Mesothelial cell of epicardium (in vitro differentiated cells): ENCODE measurements around the gene C19orf33. TPM values are rescaled to one million over a fixed set of nuclear protein-coding genes. Genes with fewer than 3 reads are reported as not detected.
A peak's percentile ranks its signal among the peaks of the same experiment; 100 is the strongest.

Source experiments
- DNase-seq, 2 experiments: peaks; one replicate each; pipeline ENCODE4 v3.0.0; 2021; ENCODE audit warnings: low spot score in 2 of 2; ENCODE audit not compliant: unreplicated experiment in 2 of 2
- H3K27ac Mint-ChIP-seq: 2 replicates; pipeline ENCODE4 v1.8.0; 2021; ENCODE audit warnings: mixed read lengths
- H3K27me3 Mint-ChIP-seq: 2 replicates; pipeline ENCODE4 v1.8.0; 2021; ENCODE audit warnings: low read depth, mixed read lengths
- H3K36me3 Mint-ChIP-seq: 2 replicates; pipeline ENCODE4 v1.8.0; 2021; ENCODE audit warnings: mixed read lengths
- H3K4me1 Mint-ChIP-seq: 2 replicates; pipeline ENCODE4 v1.8.0; 2021; ENCODE audit warnings: mixed read lengths
- H3K4me3 Mint-ChIP-seq: 2 replicates; pipeline ENCODE4 v1.8.0; 2021; ENCODE audit warnings: mild to moderate bottlenecking, moderate library complexity, mixed read lengths
- H3K9me3 Mint-ChIP-seq: 2 replicates; pipeline ENCODE4 v1.8.0; 2021; ENCODE audit warnings: mixed read lengths
- total RNA-seq: library from RNA; stranded (reverse); gene quantifications from 3 replicates; pipeline ENCODE4 v1.2.1, GENCODE V29; 2021
- TF ChIP-seq, protein P1 (sequence below): fragments of 200-600 bp; sonication (generic); IDR thresholded peaks from one replicate; pipeline ENCODE4 v1.5.0; 2021; ENCODE audit warnings: antibody characterized with exemption; ENCODE audit not compliant: unreplicated experiment

C19orf33 gene
- total RNA-seq, 1 donor from 2014 or later: 4.6 TPM

DNA sequence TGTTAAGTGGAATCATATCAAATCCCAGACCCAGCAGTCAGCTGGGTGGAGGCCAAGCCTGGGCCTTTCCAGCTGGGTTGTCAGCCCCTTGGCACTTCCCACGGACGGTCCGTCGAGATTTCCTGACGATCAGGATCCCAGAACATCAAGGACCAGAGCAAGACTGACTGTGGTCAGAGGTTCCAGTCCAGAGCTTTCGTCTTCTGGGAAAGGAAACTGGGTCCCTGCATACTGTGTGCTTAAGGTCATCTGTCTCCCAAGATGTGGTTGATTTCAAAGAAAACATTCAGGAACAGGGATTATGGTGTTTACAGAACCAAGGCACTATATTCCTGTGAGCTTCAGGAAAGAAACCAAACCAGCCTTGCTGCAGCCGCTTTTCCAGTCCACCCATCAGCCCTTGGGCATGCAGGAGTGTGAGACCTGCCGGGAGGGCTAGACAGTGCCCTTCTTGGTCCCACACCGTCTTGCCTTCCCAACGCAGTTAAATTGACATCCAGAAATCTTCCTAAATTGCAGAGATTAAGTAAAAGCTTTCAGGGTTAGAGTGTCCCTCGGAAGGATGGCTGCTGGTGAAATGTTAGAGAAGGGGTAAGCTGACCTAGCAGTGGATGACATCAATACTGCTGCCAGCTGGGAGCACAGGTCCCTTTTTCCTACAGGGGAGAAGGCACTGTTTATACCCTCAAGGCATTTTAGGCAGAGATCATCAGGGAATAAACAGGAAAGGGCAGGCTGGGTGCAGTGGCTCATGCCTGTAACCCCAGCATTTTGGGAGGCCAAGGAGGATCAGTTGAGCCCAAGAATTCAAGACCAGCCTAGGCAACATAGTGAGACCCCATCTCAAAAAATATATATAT is 5.0 kb upstream of the C19orf33 start:
- H3K4me3 Mint-ChIP-seq: no peak overlapping the region
- no peaks in the 10 kb centered on the region for H3K27me3 Mint-ChIP-seq
- peak overlapping the region; percentile 61 for H3K27ac Mint-ChIP-seq
- H3K9me3 Mint-ChIP-seq: no peaks in the 10 kb centered on the region
- no peak for DNase-seq
- TF ChIP-seq, protein P1, sequence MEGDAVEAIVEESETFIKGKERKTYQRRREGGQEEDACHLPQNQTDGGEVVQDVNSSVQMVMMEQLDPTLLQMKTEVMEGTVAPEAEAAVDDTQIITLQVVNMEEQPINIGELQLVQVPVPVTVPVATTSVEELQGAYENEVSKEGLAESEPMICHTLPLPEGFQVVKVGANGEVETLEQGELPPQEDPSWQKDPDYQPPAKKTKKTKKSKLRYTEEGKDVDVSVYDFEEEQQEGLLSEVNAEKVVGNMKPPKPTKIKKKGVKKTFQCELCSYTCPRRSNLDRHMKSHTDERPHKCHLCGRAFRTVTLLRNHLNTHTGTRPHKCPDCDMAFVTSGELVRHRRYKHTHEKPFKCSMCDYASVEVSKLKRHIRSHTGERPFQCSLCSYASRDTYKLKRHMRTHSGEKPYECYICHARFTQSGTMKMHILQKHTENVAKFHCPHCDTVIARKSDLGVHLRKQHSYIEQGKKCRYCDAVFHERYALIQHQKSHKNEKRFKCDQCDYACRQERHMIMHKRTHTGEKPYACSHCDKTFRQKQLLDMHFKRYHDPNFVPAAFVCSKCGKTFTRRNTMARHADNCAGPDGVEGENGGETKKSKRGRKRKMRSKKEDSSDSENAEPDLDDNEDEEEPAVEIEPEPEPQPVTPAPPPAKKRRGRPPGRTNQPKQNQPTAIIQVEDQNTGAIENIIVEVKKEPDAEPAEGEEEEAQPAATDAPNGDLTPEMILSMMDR: no peak
- peaks cover 11% of the 10 kb centered on the region for H3K4me1 Mint-ChIP-seq
- H3K36me3 Mint-ChIP-seq: peaks cover 3% of the 10 kb centered on the region

DNA sequence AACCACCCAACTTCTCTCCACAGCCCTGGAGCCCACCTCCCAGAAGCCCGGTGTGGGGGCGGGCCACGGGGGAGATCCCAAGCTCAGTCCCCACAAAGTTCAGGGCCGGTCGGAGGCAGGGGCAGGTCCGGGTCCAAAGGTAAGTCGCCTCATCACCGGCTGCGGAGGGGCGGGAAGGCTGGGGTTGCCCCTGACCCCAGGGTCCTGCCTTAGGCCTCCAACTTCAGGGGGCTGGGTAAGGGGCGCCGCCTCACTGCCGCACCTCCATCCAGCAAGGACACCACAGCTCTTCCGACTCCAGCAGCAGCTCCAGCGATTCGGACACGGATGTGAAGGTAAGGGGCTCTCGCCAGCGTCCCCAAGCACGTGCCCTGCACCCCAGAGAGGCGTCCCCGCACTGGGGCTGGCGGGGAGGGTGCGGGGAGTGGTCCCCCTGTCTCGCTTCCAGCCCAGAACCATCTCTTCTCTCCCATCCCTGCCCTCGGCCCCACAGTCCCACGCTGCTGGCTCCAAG is 358 bp downstream of the C19orf33 start:
- Mint-ChIP-seq H3K4me1 (peaks cover 11% of the 10 kb centered on the region), H3K27ac (no peak overlapping the region), H3K4me3 (peak overlapping the region; percentile 28), H3K36me3 (peaks cover 3% of the 10 kb centered on the region), H3K9me3 (no peaks in the 10 kb centered on the region), H3K27me3 (no peaks in the 10 kb centered on the region)
- no peak for DNase-seq
- TF ChIP-seq, protein P1: no peak

DNA sequence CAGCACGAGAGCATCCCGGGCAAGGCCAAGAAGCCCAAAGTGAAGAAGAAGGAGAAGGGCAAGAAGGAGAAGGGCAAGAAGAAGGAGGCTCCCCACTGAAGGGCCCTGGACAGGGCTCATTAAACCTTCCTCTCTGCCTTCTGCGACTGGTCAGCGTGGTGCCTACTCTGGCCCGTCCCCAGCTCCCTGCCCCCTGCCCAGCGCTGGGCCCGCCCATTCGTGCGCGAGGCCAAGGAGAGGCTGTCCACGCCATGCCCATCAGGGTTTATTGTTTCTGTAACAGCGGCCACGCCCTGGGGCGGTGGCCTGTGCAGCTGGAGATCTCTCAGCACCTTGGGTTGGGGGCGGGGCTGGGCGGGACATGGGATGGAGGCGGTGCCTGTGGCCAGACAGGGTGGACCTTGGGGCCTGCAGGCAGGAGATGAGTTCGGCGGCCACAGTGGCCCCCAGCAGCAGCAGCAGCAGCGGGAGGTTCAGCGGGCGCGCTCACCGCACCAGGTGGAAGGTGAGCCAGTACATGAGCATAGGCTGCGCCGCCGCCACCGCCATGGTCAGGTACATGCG is 897 bp downstream of the C19orf33 start:
- Mint-ChIP-seq H3K4me1 (peaks cover 11% of the 10 kb centered on the region), H3K27ac (no peak overlapping the region), H3K4me3 (peak overlapping the region; percentile 41), H3K27me3 (no peaks in the 10 kb centered on the region), H3K36me3 (peaks cover 3% of the 10 kb centered on the region), H3K9me3 (no peaks in the 10 kb centered on the region)
- TF ChIP-seq, protein P1: no peak
- DNase-seq: no peak

DNA sequence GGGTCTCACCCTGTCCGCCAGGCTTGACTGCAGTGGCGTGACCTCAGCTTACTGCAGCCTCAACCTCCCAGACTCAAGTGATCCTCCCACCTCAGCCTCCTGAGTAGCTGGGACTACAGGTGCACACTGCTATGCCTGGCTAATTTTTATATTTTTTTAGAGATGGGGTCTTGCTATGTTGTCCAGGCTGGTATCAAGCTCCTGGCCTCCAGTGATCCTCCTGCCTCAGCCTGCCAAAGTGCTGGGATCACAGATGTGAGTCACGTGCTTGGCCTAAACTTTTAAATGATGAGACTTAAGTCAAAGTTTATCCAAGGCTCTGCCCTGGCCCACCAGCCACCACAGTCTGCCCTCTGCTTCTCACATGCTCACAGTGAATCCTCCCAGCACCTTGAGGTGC is 2.2 kb downstream of the C19orf33 start:
- H3K4me3 Mint-ChIP-seq: no peak overlapping the region
- peaks cover 4% of the 10 kb centered on the region for H3K4me1 Mint-ChIP-seq
- no peak overlapping the region for H3K27ac Mint-ChIP-seq
- H3K27me3 Mint-ChIP-seq: no peaks in the 10 kb centered on the region
- TF ChIP-seq, protein P1: no peak
- H3K36me3 Mint-ChIP-seq: peaks cover 3% of the 10 kb centered on the region
- H3K9me3 Mint-ChIP-seq: no peaks in the 10 kb centered on the region
- no peak for DNase-seq

DNA sequence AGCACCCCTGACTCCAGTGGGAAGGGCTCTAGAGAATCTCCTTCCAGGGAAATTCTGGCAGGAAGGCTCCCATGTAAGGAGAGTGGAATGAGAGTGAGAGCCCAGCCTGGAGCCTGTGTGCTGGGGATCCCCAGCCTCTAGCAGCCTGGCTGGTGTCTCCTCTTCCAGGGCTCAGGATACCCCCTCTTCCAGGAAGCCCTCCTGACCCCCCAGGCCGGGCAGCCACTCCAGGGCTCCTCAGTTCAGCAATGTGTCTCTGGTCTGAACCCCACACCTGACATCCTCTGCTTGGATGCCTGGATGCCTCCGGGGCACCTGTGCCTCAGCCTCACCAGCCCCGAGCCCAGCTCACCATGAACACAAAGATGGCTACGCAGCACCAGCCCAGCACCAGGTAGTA is 3.0 kb downstream of the C19orf33 start:
- peaks cover 4% of the 10 kb centered on the region for H3K4me1 Mint-ChIP-seq
- no peak overlapping the region for H3K27ac Mint-ChIP-seq
- H3K27me3 Mint-ChIP-seq: no peaks in the 10 kb centered on the region
- TF ChIP-seq, protein P1: no peak
- H3K4me3 Mint-ChIP-seq: no peak overlapping the region
- H3K36me3 Mint-ChIP-seq: peaks cover 3% of the 10 kb centered on the region
- DNase-seq: no peak
- no peaks in the 10 kb centered on the region for H3K9me3 Mint-ChIP-seq
